ENCODE results near the gene PRPF8.

Gene PRPF8

DNA sequence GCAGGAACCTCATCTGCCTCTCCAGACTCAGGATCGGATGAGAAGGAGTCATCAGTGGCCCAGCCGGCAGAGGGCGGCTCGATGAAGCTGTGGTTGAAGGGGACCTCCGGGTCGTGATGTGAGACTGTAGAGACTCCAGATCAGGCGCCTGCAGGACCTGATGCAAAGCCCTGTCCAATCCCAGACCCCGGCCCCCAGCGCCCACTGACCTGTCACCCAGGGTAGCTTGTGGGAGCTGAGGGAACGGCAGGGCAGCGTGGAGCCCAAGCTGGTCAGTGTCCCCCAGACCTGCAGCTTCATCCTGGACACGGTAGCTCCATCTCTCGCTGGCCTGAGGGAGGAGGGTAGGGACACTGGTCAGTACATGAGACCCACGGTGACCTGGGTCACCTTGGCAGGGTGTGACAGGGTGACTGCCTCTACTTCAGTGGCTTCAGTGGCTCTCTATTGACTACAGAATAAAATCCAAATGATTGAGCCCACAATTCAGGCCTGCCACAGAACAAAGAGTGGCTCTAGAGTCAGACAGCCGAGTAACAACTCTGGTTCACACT lies 47.9 kb downstream of the PRPF8 start:
- H3K4me1 ChIP-seq (ENCODE audit: insufficient read depth, low read length) = peaks cover 6% of the 10 kb centered on the region; the same call in 1 of the 2 replicates
- H3K9ac ChIP-seq (ENCODE audit: low read depth, low read length) = no peak overlapping the region
- H3K36me3 ChIP-seq (ENCODE audit: insufficient read depth, low read length) = no peaks in the 10 kb centered on the region
- H3K9me3 ChIP-seq (ENCODE audit: control insufficient read depth, insufficient read depth, low read length) = no peaks in the 10 kb centered on the region

DNA sequence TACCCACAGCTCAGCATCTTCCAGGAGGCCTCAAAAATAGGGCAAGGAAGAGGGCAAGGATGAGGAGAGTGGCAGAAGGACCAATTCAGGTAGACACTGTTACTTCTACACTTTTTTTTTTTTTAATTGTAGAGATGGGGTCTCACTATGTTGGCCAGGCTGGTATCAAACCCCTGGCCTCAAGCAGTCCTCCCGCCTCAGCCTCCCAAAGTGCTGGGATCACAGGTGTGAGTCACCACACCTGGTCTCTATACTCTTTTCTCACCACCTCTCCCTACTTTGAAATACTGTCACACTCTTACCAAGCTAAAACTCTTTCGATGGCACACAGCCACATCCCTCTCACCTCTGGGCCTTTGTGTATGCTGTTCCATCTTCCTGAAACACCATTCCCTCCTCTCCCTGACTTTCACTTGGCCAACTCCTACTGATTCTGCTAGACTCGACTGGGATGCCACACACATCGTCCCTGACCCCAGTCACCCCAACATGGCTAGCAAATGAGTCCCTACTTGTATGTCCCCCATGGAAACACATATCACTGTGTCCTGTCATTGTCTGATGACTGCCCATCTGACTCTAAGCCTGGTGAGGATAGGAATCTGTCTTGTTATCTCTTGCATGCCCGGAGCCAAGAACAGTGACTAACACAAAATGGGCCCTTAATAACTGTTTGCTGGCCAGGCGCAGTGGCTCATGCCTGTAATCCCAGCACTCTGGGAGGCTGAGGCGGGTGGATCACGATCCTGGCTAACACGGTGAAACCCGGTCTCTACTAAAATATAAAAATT lies 48.8 kb downstream of the PRPF8 start:
- Histone ChIP-seq H3K4me1 (ENCODE audit: insufficient read depth, low read length) (peaks cover 6% of the 10 kb centered on the region; the same call in 1 of the 2 replicates), H3K9ac (ENCODE audit: low read depth, low read length) (no peak overlapping the region), H3K9me3 (ENCODE audit: control insufficient read depth, insufficient read depth, low read length) (no peaks in the 10 kb centered on the region), H3K36me3 (ENCODE audit: insufficient read depth, low read length) (no peaks in the 10 kb centered on the region)

DNA sequence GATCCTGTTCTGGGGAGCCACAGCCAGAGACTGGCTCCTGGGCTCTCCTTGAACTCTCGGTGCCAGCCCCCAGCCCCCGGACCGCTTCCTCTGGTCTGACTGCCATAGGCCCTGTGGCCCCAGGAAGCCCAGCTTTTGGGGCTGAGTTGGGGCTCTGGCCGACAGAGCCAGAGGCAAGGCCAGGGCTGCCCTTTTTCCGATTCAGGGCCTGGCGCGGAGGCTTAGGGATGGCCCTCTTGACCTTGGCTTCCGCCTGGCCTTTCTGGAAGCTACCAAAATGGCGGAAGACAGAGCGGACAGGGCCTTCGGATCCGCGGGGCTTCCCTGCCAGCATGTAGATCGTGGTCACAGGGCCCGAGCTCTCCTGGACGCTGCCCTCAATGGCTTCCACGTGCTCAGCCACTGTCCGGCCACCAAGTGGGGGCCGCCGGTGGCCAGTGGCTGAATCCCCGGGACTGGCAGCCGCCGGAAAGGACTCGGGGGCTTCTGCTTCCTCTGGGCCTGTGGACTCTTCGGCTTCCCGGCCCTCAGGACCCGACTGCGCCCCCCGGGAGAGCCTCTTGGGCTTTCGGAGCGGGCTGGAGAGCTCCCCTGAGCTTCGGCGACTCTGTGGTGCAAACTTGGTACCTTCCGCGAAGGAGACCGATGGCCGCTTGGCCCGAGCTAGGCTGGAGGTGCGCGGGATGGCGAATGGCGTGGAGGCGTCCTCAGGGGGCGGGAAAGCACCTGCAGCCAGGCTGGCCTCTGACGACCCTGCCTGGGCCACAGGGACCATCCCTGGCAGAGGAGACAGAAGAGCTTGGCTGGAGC lies 49.6 kb downstream of the PRPF8 start:
- Histone ChIP-seq H3K4me1 (ENCODE audit: insufficient read depth, low read length) (peaks cover 11% of the 10 kb centered on the region; the same call in 1 of the 2 replicates), H3K36me3 (ENCODE audit: insufficient read depth, low read length) (no peaks in the 10 kb centered on the region), H3K9ac (ENCODE audit: low read depth, low read length) (no peak overlapping the region)

DNA sequence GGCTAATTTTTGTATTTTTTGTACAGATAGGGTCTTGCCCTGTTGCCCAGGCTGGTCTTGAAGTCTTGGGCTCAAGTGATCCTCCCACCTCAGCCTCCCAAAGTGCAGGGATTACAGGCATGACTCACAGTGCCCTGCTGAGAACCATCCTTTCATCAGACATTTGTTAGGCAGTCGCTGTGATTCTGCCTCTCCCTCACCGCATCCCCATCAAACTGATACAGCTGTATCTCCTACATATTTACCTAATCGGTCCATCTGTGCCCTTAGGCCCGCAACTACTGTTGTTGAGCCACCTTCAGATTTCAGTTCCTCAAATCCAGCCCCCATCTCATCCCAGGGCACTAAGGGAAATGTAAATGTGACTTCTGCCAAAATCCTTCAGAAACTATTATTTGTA lies 54.0 kb downstream of the PRPF8 start:
- Histone ChIP-seq H3K9ac (ENCODE audit: low read depth, low read length) (no peak overlapping the region), H3K4me1 (ENCODE audit: insufficient read depth, low read length) (peaks cover 19% of the 10 kb centered on the region), H3K36me3 (ENCODE audit: insufficient read depth, low read length) (no peaks in the 10 kb centered on the region), H3K9me3 (ENCODE audit: control insufficient read depth, insufficient read depth, low read length) (no peaks in the 10 kb centered on the region)

More for the DNA sequence above, 49.6 kb downstream of the PRPF8 start:
- H3K9me3 ChIP-seq (ENCODE audit: control insufficient read depth, insufficient read depth, low read length) = no peaks in the 10 kb centered on the region

DNA sequence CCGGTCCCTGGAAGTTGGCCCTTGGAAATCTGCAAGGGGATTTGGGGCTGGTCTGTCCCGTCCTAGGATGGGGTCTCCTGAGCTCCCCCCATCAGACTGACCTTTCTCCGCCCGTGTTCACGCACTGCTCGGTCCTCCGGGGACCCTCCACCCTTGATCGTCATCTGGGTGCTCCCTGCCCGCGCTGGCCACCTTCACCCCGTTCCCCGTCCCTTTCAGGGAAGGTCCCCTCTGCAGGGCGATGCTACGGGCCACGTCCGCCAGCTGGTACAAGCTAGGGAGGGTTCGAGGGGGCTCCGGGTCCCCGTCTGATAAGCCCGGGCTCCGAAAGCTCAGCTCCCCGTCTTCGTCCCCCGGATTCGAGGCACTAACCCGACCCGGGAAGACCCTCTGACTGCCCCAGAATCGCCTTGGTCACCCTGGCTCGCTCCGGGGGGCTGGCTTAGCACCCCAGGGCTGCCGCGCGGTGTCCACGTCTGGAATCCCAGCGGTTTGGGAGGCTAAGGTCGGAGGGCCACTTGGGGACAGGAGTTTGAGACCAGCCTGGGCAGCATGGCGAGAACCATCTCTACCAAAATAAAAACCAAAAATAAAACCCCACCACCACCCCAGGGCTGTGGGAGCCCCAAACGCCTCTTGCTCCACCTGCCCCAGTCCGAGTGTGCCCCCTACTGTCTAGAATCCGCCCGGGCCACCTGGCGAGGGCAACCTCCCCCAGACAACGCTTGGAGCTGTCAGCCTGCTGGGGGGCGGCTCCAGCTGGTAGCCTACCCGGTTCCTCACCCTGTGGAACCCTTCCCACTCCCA lies 55.0 kb downstream of the PRPF8 start:
- no peaks in the 10 kb centered on the region; the same call in 1 of the 2 replicates for H3K36me3 ChIP-seq (ENCODE audit: insufficient read depth, low read length)
- H3K4me1 ChIP-seq (ENCODE audit: insufficient read depth, low read length) = peaks cover 23% of the 10 kb centered on the region
- no peaks in the 10 kb centered on the region for H3K9me3 ChIP-seq (ENCODE audit: control insufficient read depth, insufficient read depth, low read length)
- H3K9ac ChIP-seq (ENCODE audit: low read depth, low read length) = peak overlapping the region; percentile 70

DNA sequence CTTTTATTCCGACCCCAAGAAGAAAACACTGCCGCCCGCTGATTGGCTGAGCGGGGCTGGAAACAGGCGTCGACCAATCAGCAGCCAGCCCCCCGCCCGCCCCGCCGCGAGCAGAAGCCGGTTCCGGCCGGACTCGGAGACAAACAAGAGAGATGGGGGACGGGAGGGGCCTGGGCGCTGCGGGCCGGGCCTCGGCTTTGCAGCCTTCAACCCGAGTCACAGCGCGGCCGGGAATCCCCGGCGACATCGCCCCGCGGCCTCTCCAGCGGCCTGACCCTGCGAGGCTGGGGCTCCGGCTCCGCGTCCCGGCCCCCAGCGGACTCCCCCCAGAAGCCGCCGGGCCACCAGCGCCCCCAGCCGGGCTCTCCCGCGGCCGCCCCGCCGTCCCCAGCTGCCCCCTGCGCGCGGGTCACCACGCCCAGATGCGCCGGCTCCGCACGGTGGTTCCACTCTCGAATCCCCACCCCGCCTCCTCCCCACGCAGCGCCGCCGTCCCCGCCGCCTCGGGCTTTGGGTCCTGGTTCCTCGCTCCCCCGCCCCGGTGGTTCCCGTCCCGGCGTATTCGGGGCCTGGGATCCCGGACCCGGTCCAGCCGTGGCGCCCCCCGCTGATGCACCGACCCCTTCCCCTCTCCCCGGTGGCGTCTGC lies 55.7 kb downstream of the PRPF8 start:
- H3K36me3 ChIP-seq (ENCODE audit: insufficient read depth, low read length) = no peaks in the 10 kb centered on the region; the same call in 1 of the 2 replicates
- peaks cover 23% of the 10 kb centered on the region for H3K4me1 ChIP-seq (ENCODE audit: insufficient read depth, low read length)
- H3K9ac ChIP-seq (ENCODE audit: low read depth, low read length) = peak overlapping the region; percentile 70
- H3K9me3 ChIP-seq (ENCODE audit: control insufficient read depth, insufficient read depth, low read length) = no peaks in the 10 kb centered on the region

DNA sequence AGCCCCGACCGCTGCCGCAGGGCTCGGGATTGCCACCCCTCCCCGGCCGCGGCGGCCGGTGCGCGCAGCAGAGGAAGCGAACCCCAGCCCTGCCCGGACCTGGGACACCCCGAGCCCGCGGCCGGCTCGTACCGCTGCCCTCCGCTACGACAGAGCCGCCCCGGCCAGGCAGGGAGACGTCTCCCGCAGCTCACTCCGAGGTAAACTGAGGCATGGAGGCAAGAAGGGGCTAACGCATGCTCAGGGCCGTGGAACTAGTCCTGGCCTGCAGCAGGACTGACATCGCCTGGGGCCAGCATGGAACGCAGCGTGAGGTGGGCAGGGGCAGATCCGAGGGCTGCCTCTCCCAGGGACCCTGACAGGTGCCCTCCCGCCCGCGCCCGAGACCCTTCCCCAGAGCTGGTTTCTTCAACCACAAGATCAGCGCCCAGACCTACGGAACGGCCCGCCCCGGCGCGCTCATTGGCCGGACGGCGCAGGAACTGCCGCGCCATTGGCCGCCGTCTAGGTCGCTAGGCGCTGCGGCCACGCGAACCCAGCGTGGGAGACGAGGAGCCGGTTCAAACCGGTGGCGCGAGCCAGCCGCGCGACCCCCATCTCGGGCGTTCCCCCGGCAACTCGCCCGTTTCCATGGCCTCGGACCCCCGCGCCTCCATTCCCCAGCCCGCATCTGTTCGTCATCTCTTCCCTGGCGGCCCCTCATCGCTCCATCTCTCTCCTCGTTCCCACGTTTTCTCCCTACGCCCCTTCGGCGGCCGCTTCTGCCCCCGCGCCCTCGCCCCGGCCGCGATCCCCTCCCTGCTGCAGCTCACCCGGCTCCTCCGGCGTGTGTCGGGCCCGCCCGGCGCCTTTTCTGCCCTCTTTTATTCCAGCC lies 56.4 kb downstream of the PRPF8 start, which contains the start of gene SLC43A2:
SLC43A2 (minus strand) TSS at position 853 of the 874 bp plus-strand sequence. CDS start 960 bp downstream, outside the sequence.
- no peaks in the 10 kb centered on the region for H3K9me3 ChIP-seq (ENCODE audit: control insufficient read depth, insufficient read depth, low read length)
- peaks cover 23% of the 10 kb centered on the region for H3K4me1 ChIP-seq (ENCODE audit: insufficient read depth, low read length)
- H3K36me3 ChIP-seq (ENCODE audit: insufficient read depth, low read length) = no peaks in the 10 kb centered on the region; the same call in 1 of the 2 replicates
- H3K9ac ChIP-seq (ENCODE audit: low read depth, low read length) = peak within 1 kb of the TSS; percentile 70

DNA sequence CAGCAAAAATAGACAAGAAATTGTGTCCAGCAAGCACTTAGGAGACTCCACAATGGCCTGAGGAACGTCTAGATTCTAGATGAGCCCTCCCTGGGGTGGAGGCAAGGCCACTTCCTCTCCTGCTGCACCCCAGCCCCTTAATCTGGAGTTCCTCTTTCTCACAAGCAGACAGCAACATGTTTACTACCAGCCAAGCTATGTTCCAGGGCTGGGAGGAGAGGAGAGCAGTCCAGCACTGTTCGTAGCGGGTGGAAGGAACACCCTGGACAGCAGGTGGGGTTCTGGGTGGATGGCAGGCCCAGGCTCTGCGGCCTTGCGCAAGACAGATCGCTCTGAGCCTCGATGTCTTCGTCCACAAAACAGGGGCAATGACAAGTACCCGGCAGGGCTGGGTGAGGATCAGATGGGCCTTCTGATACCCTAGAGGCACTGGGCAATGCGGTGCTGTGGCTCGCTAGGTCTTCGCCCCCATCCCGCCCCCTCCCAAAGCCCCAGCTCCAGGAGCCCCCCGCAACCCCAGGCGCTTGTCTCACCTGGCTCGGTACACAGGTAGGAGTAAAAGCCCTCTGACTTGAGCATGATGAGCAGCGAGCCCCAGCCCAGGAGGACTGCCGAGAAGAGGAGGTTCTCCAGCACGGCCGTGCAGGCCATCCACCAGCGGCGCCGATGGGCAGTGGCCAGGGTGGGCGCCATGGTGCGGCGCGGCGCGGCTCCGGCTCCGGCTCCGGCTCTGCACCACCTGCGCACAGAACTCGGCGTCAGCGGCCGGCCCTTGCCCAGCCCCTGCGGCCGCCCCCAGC lies 57.3 kb downstream of the PRPF8 start:
- H3K9ac ChIP-seq (ENCODE audit: low read depth, low read length) = peak overlapping the region; percentile 70
- H3K9me3 ChIP-seq (ENCODE audit: control insufficient read depth, insufficient read depth, low read length) = no peaks in the 10 kb centered on the region
- no peaks in the 10 kb centered on the region; the same call in 1 of the 2 replicates for H3K36me3 ChIP-seq (ENCODE audit: insufficient read depth, low read length)
- peaks cover 23% of the 10 kb centered on the region for H3K4me1 ChIP-seq (ENCODE audit: insufficient read depth, low read length)

DNA sequence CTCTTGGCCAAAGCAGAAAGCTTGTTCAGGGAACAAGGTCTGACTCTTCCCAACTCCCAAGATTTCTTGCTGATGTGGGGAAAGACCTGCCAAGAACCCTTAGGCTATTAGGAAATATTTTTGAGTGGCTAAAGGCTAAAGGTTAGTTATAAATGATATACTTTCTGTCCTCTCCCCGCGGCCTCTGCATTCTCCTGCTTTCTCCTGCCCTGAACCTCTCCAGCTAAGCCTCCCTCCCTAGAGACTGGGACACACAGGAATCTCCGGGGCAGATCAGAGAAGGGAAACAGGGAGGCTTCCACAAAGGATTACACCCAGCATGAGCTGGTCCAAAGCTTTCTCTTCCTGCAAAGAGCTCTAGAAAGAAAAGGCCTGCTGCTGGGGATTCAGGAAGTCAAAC lies 58.3 kb downstream of the PRPF8 start:
- Histone ChIP-seq H3K9me3 (ENCODE audit: control insufficient read depth, insufficient read depth, low read length) (no peaks in the 10 kb centered on the region), H3K4me1 (ENCODE audit: insufficient read depth, low read length) (peaks cover 23% of the 10 kb centered on the region), H3K9ac (ENCODE audit: low read depth, low read length) (no peak overlapping the region), H3K36me3 (ENCODE audit: insufficient read depth, low read length) (no peaks in the 10 kb centered on the region; the same call in 1 of the 2 replicates)

DNA sequence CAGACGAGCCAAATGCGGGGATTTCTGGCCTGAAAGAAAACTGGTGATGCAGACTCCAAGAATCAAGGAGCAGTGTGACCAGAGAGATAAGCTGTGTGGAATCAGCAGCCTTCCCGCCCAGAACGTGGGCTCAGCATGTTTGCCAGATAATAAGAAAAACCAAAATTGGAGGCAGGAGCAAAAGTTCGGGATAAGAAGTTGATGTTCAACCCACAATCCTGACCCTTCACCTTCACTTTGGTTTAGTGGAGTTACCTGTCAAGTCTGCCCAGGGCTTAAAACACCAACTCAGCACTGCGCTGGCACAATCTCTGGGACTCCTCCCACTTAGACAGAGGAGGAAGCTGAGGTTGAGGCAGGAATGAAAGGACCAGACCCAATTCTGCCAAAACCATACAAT lies 59.1 kb downstream of the PRPF8 start:
- H3K4me1 ChIP-seq (ENCODE audit: insufficient read depth, low read length) = peaks cover 21% of the 10 kb centered on the region
- H3K36me3 ChIP-seq (ENCODE audit: insufficient read depth, low read length) = no peaks in the 10 kb centered on the region; the same call in 1 of the 2 replicates
- H3K9me3 ChIP-seq (ENCODE audit: control insufficient read depth, insufficient read depth, low read length) = no peaks in the 10 kb centered on the region
- no peak overlapping the region for H3K9ac ChIP-seq (ENCODE audit: low read depth, low read length)

DNA sequence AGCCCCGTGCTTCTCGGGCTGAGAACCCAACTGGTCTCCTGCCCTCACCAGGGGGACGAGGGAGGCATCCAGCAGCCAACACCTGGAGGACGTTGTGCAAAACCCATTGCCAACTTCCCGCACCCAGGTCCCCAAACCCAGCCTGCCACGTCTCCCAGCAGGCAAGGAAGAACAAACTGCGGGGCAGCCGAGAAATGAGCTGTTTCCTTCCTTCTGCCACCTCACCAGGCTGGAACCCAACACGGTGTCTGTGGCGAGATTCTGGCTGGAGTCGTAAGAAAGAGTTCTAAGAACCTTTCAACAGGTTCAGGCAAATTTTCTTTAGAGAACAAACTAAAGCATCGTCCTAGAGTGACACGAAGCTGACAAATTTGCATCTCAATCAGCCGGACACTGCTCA lies 59.6 kb downstream of the PRPF8 start:
- peaks cover 18% of the 10 kb centered on the region for H3K4me1 ChIP-seq (ENCODE audit: insufficient read depth, low read length)
- no peaks in the 10 kb centered on the region; the same call in 1 of the 2 replicates for H3K36me3 ChIP-seq (ENCODE audit: insufficient read depth, low read length)
- no peak overlapping the region for H3K9ac ChIP-seq (ENCODE audit: low read depth, low read length)
- H3K9me3 ChIP-seq (ENCODE audit: control insufficient read depth, insufficient read depth, low read length) = no peaks in the 10 kb centered on the region

DNA sequence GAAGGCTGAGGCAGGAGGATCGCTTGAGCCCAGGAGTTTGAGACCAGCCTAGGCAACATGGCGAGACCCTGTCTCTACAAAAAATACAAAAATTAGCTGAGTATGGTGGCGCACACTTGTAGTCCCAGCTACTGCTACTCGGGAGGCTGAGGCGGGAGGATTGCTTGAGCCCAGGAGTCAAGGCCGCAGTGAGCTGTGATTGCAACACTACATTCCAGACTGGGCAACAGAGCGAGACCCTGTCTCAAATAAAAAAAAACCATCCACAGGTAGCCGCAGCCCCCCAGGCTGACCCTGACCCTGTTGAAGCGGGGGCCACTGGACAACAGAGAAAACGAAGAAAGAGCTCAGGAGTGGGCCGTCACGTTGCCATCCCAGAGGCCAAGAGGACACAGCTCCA lies 60.0 kb downstream of the PRPF8 start:
- no peak overlapping the region for H3K9ac ChIP-seq (ENCODE audit: low read depth, low read length)
- H3K9me3 ChIP-seq (ENCODE audit: control insufficient read depth, insufficient read depth, low read length) = no peaks in the 10 kb centered on the region
- no peaks in the 10 kb centered on the region; the same call in 1 of the 2 replicates for H3K36me3 ChIP-seq (ENCODE audit: insufficient read depth, low read length)
- H3K4me1 ChIP-seq (ENCODE audit: insufficient read depth, low read length) = peaks cover 18% of the 10 kb centered on the region
